GM18951 (cell line): ENCODE measurements around the gene RFX1.

Experiments used
- POLR2A ChIP-seq: IDR thresholded peaks from 4 replicates; pipeline ENCODE4 v1.6.1; 2011; ENCODE audit warnings: mild to moderate bottlenecking; ENCODE audit not compliant: insufficient read length, insufficient read depth; ENCODE audit errors: extremely low read depth
- in situ Hi-C: fragments of 300-500 bp; cut with MboI; formaldehyde crosslinking; loops from one replicate; pipeline ENCODE4 v1.12.0; 2022; ENCODE audit warnings: low sequenced_read_pairs, mixed read lengths, inconsistent platforms; ENCODE audit not compliant: unreplicated experiment

RFX1 gene

DNA sequence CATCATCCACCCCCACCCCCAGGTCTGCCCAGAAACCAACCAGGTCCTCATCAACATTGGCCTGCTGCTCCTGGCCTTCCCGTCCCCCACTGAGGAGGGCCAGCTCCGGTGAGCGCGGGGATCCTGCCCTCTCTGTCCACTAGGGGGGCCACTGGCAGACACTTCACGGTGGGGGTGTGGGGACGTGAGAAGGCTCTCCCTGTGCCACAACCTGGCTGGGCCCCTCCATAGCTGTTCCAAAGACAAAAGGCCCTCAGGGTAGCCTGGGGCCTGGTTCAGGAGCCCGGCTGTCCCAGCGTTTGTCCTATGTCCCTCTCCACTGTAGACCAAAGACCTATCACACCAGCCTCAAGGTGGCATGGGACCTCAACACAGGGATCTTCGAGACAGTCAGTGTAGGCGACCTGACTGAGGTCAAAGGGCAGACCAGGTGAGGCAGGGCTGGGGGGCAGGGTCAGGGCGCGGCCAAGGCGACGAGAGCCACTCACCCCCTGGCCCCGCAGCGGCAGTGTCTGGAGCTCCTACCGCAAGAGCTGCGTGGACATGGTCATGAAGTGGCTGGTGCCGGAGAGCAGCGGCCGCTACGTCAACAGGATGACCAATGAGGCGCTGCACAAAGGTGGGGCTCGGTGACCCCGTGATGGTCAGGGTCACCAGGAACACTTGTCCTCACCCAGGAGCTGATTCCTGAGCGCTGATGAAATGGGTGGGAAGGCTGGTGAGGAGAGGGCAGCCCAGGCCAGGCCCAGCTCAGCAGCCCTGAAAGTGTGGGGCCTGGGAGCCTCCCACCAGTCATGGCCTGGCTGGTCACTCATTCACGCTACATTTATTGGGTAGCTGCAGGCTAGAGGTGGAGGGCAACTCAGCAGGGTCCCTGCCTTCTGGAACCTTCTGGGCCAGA lies 45.9 kb downstream of the RFX1 start:
- TF ChIP-seq POLR2A = no peak
- in situ Hi-C loops = no loop called here

DNA sequence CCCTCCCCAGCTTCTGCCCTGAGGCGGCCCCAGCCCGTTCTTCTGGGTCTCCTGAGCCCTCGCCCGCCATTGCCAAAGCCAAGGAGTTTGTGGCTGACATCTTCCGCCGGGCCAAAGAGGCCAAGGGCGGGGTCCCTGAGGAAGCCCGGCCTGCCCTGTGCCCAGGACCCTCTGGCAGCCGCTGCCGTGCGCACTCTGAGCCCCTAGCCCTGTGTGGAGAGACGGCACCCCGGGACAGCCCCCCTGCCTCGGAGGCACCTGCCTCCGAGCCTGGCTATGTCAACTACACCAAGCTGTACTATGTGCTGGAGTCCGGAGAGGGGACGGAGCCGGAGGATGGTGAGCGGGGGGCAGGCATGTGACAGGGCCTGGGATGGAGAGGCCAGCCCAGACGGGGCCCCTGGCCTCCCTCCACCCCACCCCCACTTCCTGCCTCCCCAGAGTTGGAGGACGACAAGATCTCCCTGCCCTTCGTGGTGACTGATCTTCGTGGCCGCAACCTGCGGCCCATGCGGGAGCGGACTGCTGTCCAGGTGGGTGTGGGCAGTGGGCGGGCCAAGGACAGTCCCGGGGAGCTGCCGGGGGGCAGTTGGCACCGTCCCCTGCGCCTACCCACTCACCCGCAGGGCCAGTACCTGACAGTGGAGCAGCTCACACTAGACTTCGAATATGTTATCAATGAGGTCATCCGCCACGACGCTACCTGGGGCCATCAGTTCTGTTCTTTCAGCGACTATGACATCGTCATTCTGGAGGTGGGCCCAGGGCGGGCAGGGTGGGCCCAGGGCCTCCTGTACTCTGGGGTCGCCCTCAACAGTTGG lies 46.8 kb downstream of the RFX1 start:
- TF ChIP-seq POLR2A = no peak
- in situ Hi-C loops = no loop called here

DNA sequence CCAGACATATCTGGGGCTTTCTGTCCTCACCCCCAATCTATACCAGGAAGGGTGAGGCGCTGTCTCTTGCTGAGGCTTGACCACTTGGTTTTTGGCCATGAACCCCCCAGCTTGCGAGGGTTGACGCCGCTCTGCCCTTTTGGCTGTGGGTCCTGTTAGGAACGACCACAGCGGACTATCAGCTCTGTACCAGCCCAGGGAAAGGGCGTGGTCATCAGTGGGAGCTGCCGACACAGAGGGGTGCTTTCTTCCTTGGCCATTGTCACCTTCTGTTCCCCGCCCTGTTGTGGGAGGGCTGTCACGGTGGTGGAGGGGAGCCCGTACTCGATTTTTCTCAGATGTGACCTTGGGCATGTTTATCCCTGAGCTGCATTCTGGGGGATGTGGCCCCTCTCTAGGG lies 48.1 kb downstream of the RFX1 start:
- TF ChIP-seq POLR2A = no peak
- in situ Hi-C loops = no loop called here

DNA sequence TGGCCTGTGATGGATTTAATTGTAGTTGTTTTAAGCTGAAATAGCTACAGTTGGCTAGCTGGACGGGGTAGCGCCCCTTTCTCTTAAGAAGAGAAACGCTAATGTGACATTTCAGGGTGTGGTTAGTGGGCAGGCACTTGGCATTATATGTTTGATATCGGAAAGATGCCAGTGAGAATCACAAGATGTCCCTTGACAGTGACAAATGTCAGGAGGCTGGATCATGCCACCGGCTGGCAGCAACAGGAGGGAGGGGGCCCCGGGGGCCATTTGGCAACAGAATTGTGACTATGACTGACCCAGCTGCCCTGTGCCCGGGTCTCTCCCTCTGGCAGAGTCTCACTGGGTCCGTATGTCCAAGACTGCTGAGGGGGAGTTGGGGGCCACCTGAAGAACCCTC lies 49.1 kb downstream of the RFX1 start:
- in situ Hi-C loops = no loop called here
- no peak for TF ChIP-seq POLR2A

DNA sequence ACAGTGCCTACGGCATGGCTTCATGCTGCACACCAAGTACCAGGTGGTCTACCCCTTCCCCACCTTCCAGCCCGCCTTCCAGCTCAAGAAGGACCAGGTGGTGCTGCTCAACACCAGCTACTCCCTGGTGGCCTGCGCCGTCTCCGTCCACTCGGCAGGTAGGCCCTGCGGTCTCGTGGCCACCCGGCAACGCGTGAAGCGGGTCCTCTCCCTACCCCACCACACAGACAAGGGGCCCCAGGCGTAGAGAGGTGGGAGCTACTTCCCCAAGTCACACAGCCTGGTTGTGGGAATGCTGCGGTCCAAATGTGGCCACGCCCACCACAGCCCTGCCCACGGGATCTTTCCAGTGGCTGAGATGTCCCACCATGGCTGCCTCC lies 49.8 kb downstream of the RFX1 start:
- no peak for TF ChIP-seq POLR2A
- in situ Hi-C loops = no loop called here

DNA sequence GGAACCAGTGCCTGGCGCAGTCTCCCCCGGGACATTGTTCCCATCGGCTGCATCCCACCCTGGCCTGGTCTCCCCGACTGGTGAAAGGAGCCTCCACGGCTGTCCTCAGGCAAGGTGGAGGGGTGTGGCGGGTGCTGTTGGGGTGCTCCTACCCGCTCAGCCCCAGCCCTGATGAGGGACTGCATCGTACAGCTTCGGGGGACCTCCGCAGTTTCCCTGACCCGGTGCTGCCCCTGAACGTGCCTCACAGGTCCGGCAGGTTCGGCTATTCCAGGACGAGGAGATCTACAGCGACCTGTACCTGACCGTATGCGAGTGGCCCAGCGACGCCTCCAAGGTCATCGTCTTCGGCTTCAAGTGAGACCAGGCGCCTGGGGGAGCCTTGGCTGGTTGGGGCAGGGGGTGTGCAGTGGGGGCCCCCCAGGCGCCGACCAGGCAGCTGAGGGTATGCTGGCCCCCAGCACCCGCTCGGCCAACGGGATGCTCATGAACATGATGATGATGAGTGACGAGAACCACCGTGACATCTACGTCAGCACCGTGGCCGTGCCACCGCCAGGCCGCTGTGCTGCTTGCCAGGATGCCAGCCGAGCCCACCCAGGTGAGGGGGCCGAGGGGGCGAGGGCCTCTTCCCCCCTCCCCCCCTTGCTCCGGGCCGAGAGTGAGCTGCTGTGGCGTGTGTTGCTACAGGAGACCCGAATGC lies 50.3 kb downstream of the RFX1 start:
- no peak for TF ChIP-seq POLR2A
- in situ Hi-C loops = no loop called here

DNA sequence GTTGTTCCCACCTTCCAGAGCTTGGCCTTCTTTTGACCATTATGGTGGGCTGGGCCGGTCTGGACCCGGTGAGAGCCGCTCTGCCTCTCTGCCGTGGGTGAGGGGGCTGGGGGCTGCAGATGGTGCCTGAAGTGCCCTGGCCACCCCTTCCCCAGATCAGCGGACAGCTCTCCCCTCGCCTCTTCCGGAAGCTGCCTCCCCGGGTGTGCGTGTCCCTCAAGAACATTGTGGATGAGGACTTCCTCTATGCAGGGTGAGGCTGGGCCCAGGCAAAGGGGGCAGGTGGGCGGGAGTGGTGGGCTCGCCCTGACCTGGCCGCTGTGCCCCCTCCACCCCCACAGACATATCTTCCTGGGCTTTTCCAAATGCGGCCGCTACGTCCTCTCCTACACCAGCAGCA lies 51.9 kb downstream of the RFX1 start:
- in situ Hi-C loops = no loop called here
- no peak for TF ChIP-seq POLR2A

DNA sequence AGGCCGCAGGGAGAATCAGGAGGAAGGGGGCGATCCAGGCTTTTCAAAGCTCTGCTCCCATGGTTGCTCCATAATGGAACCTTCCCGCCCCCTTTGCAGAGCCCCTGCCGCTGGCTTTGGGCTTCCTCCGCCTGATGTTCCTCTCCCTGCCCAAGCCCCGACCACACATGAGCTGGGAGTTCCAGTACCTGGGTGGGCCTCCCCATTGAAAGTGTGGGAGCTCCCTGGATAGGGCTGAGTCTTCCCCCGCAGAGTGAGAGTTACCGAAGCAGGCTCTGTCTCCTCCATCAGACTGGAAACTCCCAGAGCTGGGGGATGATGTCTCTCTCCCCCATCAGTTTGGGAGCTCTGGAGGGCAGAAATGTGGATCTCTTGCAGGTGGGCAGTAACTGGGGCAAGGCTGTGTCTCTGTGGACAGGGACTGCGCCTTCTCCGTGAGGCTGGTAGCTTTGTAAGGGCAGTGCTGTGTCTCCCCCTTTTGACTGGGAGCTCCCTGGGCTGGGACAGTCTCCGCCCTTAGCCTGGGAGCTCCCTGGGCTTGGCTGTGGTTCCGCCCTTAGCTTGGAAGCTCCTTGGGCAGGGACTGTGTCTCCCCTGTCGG lies 53.1 kb downstream of the RFX1 start:
- no peak for TF ChIP-seq POLR2A
- in situ Hi-C loops = no loop called here

DNA sequence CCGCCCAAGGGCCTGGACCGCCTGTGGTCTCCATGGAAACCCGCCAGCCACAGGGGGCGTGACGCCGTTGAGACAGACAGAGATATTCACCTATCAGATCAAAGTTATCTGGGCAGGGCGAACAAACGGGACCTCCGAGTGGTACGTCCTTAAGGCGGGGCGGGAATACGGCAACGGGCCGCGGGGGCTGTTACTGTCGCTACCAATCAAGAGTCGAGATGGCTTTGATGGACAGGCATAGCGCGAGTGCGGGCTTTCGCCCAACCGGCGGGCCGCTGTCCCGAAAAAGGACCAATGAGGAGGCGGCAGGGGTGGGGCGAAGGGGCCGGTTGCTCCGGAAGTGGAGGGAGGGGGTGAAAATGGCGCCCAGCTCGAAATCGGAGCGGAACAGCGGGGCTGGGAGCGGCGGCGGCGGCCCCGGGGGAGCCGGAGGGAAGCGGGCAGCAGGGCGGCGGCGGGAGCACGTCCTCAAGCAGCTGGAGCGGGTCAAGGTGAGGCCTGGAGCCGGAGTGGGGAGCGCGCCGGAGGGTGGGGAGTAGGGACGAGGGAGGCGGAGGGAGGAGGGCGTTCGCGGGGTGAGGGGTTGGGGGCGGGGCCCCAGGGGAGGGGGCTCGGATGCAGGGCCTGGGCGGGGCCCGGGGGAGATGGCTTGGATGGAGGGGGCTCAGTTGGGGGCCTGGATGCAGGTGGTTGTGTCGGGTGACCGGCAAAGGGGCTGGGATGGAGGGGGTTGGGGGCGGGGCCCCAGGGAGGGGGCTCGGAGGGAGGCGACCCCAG lies 53.8 kb downstream of the RFX1 start, which contains the start of gene DCAF15:
DCAF15 (plus strand) TSS at position 356 of the 777 bp plus-strand sequence; CDS start at position 360, 4 bp downstream.
- in situ Hi-C loops = no loop called here
- peak; percentile 81 for TF ChIP-seq POLR2A

DNA sequence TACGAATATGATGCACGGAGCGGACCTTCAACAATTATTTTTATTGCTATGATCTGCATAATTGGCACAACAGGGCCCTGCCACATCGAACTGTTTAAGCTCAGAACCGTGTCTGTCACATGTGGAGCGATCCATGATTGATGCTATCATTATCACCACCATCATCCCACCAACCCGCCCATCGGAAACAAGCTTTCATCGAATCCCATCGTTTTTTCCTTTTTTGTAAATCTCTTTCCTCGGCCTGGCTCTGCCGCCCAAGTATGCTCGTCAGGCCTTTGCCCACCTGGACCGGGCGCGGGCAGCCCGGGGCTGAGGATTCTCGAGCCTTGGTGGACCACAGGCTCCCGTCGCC lies 54.3 kb downstream of the RFX1 start:
- no peak for TF ChIP-seq POLR2A
- in situ Hi-C loops = no loop called here

DNA sequence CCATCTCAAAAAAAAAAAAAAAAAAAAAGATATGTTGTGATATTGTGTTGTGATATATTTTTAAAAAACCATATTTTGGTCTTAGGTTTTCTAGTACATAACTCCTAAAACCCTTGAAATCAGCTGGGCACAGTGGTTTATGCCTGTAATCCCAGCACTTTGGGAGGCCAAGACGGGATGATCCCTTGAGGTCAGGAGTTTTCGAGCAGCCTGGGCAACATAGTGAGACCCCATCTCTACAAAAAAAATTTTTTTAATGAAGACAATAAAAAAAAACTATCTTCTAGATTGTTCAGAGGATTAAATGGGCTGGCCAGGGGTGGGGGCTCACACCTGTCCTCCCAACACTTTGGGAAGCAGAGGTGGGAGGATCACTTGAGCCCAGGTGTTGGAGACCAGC lies 55.1 kb downstream of the RFX1 start:
- in situ Hi-C loops = no loop called here
- TF ChIP-seq POLR2A = no peak

DNA sequence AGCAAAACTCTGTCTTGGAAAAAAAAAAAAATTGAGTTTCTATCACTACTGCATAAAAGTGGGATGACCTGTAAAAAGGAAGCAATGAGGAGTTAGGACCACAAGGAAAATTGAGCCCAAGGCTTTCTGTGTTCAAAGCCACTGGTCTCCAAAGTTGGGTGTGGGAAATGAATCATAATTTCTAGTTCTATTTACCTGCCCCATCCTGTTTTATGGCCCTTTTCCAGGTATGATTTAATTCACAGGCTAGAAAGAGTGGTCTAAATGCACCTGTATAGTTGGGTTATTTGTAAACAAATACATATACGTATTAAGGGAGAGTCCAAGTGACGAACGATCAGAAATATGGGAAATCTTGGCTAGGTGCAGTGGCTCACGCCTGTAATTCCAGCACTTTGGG lies 59.7 kb downstream of the RFX1 start:
- in situ Hi-C loops = no loop called here
- TF ChIP-seq POLR2A = no peak
